HG03045 (cell line): Measurements from ENCODE around the gene DMD.

ENCODE experiments used
- ATAC-seq: cut with Tn5 transposase; IDR thresholded peaks from one replicate; pipeline ENCODE4 v1.9.1; 2021; ENCODE audit warnings: mild to moderate bottlenecking, moderate library complexity; ENCODE audit not compliant: unreplicated experiment

DMD gene

GRCh38 chrX:31921236-31921635, 1290.1 kb downstream of the DMD start:
- no peak for ATAC-seq

DNA sequence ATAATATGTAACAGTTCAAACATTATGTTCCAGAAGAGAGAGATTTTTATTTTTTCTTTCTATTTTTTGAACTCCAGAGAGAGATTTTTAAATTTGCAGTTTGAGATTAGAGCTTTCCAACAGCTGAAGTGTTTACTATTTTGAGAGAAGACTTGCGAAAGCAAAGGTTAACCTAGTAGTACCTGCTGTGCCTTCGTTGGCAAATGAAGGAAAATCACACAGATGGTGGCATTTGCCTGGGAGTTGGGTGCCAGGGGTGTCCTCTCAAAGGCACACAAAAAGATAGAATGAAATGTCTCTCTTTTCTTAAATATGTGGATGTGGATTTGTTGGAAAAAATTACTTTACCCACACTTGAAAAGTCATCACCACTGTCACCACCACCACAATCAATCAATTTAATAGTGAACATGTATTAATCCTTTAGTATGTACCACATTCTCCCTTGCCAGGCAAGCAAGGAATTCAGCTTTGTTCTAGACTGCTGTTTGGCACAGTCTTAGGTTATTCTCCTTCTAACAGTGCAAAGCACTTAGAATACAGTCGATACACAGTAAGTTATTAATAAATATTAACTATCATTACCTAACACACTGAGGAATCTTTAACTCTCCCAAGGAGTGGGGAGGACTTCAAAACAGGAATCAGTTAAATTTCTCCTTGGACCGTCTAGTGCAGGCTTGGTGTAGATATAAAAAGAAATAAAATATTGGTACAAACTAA, 1301.3 kb downstream of the DMD start:
- ATAC-seq, result no peak

DNA sequence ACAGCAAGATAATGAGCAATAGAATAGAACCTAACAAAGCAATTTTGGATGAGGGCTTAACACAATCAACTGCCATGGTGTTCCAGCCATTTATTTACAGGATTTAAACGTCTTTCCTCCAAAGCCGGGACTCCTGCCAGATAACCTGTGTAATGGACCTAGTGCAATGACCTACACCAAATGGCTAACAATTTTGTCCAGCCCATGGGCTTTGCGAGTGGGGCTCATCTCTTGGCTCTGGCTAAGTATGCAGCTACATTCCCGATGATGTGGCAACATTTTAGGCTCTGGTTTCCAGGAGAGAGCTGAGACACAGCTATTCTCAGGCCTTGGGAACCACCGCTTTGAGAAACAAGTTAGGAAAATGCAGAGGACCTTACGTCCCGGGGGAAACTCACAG, 1317.2 kb downstream of the DMD start:
- no peak for ATAC-seq

GRCh38 chrX:31893525-31893924, 1317.8 kb downstream of the DMD start:
- no peak for ATAC-seq

DNA sequence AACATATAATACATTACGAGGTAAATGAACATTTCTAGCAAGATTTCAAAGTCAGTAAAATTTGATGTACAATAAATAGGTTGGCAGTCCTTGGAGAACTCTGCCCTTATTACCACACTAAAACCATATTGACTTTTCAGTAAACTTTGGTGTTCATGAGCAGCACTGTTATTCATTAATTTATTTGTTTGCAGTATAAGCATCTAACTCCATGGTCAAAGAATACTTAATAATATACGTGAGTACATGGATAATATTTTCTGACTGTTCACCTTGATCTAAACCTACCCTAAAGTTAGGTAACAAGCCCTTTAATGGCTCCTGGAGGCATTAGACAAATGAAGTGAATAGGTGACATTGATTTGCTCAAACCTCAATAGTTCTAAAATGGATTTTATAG, 1322.3 kb downstream of the DMD start:
- ATAC-seq, result no peak

DNA sequence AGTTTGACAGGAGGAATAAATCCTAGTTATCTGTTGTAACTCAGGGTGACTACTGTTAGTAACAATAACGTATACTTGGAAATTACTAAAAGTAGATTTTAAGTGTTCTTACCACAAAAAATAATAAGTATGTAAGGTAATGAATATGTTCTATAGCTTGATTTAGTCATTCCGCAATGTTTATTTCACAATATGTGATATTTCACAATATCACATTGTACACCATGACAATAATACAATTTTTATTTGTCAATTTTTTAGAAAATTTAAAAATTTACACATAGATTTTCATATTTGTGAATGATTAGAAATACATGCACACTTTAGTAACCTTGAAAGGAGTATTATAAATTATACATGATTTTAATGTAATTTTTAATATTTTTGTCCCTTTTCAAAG, 1326.8 kb downstream of the DMD start:
- no peak for ATAC-seq

DNA sequence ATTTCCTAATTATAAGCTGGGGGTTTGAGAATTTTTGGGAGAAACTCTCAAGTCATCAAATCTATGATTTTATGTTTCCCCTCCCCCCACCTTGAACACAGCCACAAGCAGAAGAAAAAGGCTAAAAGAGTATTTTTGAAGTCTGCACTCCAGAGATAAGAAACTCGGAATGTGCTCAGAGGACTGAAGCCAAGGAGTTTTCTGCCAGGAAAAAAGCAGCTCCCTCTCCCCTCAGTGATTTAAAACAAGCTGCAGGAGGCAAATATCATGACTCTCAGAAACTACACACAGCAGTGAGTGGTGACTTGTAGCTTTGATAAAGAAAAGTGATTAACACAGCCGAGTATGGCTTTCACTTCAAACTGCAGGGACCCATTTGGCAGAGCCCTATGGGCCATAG, 1339.3 kb downstream of the DMD start:
- no peak for ATAC-seq

- ATAC-seq, result no peak
Measured at GRCh38 chrX:31870267-31870666, 1341.1 kb downstream of the DMD start.

GRCh38 chrX:31860686-31861085, 1350.7 kb downstream of the DMD start:
- ATAC-seq, result no peak

- ATAC-seq, result no peak
Measured at GRCh38 chrX:31858915-31859314, 1352.4 kb downstream of the DMD start.

DNA sequence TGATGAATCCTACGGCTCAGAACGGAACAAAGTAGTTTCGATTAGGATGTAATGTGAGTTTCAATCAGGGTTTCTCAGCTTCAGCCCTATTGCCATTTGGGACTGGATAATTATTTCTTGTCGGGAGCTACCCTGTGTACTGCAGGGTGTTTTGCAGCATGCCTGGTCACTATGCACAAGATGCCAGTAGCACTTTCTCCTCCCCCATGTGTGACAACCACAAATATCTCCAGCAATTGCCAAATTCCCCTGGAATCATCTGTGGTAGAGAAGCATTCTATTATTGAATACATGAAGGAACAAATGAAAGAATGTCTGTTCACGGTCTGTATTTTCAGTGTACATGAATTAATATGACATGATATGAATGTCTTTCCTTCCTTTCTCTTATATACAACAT, 1356.6 kb downstream of the DMD start:
- no peak for ATAC-seq

DNA sequence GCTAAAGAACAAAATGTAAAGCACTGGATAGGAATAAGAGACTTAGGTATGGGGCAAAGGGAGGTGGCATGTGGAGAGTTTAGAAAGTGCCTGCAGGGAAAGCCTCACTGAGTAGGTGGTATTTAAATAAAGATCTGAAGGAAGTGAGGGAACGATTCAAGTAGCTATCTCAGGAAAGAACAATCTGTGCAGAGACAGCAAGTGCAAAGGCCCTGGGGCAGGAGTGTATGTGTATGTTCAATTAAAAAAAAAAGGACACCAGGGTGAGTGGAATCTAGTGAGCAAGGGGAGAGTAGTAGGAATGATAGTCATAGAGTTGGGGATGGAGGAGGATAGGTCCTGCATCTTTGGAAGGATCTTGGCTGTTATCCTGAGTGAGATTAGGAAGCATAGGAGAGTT, 1359.6 kb downstream of the DMD start:
- ATAC-seq, result no peak

- ATAC-seq, result no peak
Measured at GRCh38 chrX:31847773-31848172, 1363.6 kb downstream of the DMD start.

DNA sequence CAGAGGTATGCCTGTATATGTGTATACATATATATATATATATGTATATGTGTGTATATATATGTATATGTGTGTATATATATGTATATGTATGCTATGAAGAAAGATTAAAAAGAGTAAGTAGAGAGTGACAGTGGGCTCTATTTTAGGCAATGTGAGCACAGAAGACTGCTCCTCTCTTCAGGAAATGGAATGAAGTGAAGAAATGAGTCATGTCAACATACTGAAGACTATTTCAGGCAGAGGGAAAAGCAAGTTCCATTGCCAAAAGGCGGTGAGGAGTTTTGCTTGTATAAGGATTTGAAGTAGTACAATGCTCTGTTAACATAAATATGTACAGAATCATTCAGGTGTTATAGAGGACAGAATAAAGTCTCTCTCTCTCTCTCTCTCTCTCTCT, 1366.3 kb downstream of the DMD start:
- no peak for ATAC-seq

DNA sequence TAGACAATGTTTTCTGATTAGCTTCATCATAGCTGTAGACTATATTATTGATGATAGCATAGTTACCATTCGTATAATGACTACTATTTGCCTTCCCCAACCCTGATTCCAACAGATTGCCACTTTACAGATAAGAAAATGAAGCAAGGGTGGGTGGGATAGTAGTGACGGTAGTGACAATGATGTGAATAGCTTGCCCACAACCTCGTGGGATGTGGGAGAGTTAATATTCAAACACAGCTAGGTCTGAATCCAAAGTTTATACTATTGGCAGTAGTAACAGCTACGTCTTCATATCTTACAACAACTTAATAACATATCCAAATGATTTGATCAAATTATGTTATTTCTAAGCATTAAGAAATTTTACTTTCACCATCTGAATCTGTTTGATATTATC, 1372.7 kb downstream of the DMD start:
- ATAC-seq, result no peak

DNA sequence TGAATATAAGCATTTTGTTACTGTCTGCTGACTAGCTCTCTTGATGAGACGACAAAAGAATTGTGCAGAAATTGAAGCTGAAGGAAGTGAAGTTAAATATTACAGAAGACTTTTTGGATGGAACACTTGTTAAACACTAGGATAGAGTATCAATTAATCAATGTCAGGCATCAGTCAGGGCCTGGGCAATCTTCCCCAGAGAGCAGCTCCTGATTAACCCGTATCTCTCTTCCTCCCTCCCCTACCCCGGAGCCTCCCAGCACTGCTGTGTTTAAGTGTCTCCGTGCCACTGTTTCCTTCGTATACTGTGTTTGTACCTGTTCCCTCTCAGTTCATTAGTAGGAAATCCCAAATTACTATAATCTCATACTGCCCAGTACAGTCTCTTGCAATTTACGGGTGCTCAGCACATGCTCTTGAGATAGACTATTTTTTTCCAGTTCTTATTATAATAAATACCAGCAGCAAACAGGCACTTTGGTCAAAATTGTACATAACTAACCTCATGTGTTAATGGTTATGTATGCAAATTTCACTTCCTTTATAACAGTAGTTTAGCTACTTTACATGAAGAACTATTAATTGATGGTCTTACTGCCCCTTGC, 1373.8 kb downstream of the DMD start:
- ATAC-seq, result no peak

- ATAC-seq, result no peak
Measured at GRCh38 chrX:31836479-31836878, 1374.9 kb downstream of the DMD start.

DNA sequence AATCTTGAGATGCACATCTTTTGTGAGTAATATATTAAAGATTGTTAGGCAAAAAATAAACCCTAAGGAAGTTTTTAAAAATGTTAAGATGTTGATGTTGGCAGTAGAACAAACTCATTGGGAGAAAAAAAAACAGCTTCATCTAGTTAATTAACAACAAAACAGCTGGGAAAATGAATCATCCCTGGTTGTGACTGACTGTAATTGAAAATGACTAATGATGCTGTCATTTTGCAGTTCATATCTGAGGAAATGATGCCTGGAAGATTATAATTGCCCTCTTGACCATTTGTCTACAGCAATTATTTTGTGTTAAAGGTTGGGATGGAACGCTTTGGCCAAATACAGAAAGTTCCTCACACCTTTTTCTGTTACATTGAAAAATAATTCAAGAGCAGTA, 1379.1 kb downstream of the DMD start:
- no peak for ATAC-seq

GRCh38 chrX:31820430-31821210, 1390.7 kb downstream of the DMD start:
- ATAC-seq, result no peak

DNA sequence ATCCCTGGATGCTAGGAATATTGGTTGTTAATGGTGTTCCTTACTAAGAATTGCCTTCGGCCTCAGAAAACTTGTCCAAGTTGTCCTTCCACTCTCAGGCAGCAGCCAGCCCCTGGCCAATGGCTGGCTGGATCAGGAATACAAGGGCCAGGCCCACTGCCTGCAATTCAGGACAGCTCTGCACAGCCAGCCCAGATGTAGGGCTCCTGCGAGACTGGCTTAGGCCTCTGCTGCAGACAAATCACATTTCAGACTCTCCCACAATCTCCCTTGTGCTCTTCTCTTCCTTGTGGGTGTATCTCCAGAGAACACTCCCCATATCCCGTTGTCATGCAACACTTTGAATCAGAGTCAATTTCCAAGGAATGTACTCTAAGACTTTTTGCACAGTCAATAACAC, 1391.9 kb downstream of the DMD start:
- ATAC-seq, result no peak

GRCh38 chrX:31811106-31811505, 1400.2 kb downstream of the DMD start:
- ATAC-seq, result no peak

- ATAC-seq, result no peak
Measured at GRCh38 chrX:31808357-31808756, 1403.0 kb downstream of the DMD start.
